GM19025 (cell line): ENCODE results near the gene ANO9.

ENCODE experiments used
- ATAC-seq: cut with Tn5 transposase; IDR thresholded peaks from one replicate; pipeline ENCODE4 v1.9.1; 2021; ENCODE audit warnings: mild to moderate bottlenecking, low read depth, moderate library complexity; ENCODE audit not compliant: unreplicated experiment

Gene ANO9

GRCh38 chr11:441418-442274, at the start of gene ANO9:
Gene ANO9 (minus strand): TSS chr11:442011. CDS start chr11:441926, 85 bp downstream.
- no peak for ATAC-seq

- ATAC-seq = no peak
These were observed 49.5 kb upstream of the ANO9 start for GRCh38 chr11:491358-491757.

GRCh38 chr11:490930-491260, 49.1 kb upstream of the ANO9 start:
- ATAC-seq = no peak

- ATAC-seq = no peak
These were observed 48.5 kb upstream of the ANO9 start for GRCh38 chr11:490186-490929.

- no peak for ATAC-seq
These were observed 47.9 kb upstream of the ANO9 start for GRCh38 chr11:489610-490185.

- no peak for ATAC-seq
These were observed 47.2 kb upstream of the ANO9 start for GRCh38 chr11:488992-489391.

GRCh38 chr11:488579-488978, 46.8 kb upstream of the ANO9 start:
- ATAC-seq = no peak

- no peak for ATAC-seq
These were observed 46.3 kb upstream of the ANO9 start for GRCh38 chr11:488062-488461.

GRCh38 chr11:487571-488021, 45.8 kb upstream of the ANO9 start:
- no peak for ATAC-seq

- no peak for ATAC-seq
These were observed 44.4 kb upstream of the ANO9 start for GRCh38 chr11:486189-486588.

GRCh38 chr11:484616-485015, 42.8 kb upstream of the ANO9 start:
- no peak for ATAC-seq

- no peak for ATAC-seq
These were observed 37.5 kb upstream of the ANO9 start for GRCh38 chr11:479311-479710.

GRCh38 chr11:477052-477715, 35.4 kb upstream of the ANO9 start:
- ATAC-seq = no peak

GRCh38 chr11:476416-476815, 34.6 kb upstream of the ANO9 start:
- no peak for ATAC-seq

GRCh38 chr11:475941-476340, 34.1 kb upstream of the ANO9 start:
- ATAC-seq = no peak

GRCh38 chr11:474914-475506, 33.2 kb upstream of the ANO9 start:
- no peak for ATAC-seq

- no peak for ATAC-seq
These were observed 32.4 kb upstream of the ANO9 start for GRCh38 chr11:473962-474785.

- no peak for ATAC-seq
These were observed 31.6 kb upstream of the ANO9 start for GRCh38 chr11:473415-473814.

- ATAC-seq = no peak
These were observed 31.0 kb upstream of the ANO9 start for GRCh38 chr11:472816-473215.

- no peak for ATAC-seq
These were observed 30.5 kb upstream of the ANO9 start for GRCh38 chr11:472272-472671.
